B cell (primary cell): Measurements from ENCODE around the gene STAT2. TPM values are rescaled to one million over a fixed set of nuclear protein-coding genes. Genes with fewer than 3 reads are reported as not detected.

Experiments used
- ATAC-seq: fragments of 200-7000 bp; cut with Tn5 transposase; one replicate; pipeline ENCODE4 v1.10.0; 2021; ENCODE audit warnings: low read depth, mild to moderate bottlenecking, moderate number of reproducible peaks, moderate library complexity
- CTCF ChIA-PET: fragments of 350-600 bp; sonication (Branson Sonifier 250); formaldehyde crosslinking; loops from one replicate; lab custom pipeline; 2021; ENCODE audit warnings: antibody characterized with exemption, inconsistent platforms; lab: Charles Lee
- POLR2A ChIA-PET: fragments of 350-600 bp; sonication (Branson Sonifier 250); formaldehyde crosslinking; loops from one replicate; lab custom pipeline; 2021; ENCODE audit warnings: antibody characterized with exemption; lab: Charles Lee
- DNase-seq: peaks from one replicate; pipeline ENCODE4 v3.0.0; 2013
- H2AFZ ChIP-seq: 2 replicates; pipeline ENCODE4 v1.6.1; 2012; ENCODE audit warnings: mild to moderate bottlenecking, low read depth, low read length; ENCODE audit not compliant: insufficient read depth, poor library complexity, severe bottlenecking
- H3K27ac ChIP-seq, 2 donors: 1 replicate in 1 of 2; 2 replicates in 1 of 2; pipeline ENCODE4 v1.5.1; 2012 to 2013; ENCODE audit warnings: low read length in 2 of 2, mild to moderate bottlenecking in 2 of 2, moderate library complexity in 1 of 2
- H3K27me3 ChIP-seq, 4 experiments: fragments of 200-600 bp in 1 of 4; sonication (generic) in 1 of 4; replicated peaks in 1 of 4; 1 replicate in 2 of 4; 2 replicates in 2 of 4; pipeline versions ENCODE4 v1.6.1 to v1.7.0; 2013 to 2016; ENCODE audit warnings: low read length in 3 of 4, mild to moderate bottlenecking in 2 of 4, mixed read lengths in 1 of 4, moderate library complexity in 1 of 4; ENCODE audit not compliant: insufficient read depth in 4 of 4, control insufficient read depth in 3 of 4; ENCODE audit errors: control extremely low read depth in 1 of 4
- H3K36me3 ChIP-seq, 2 experiments: replicated peaks in 1 of 2; 1 replicate in 1 of 2; 2 replicates in 1 of 2; pipeline versions ENCODE4 v1.6.1 to v1.7.1; 2013; ENCODE audit warnings: low read length in 1 of 2; ENCODE audit not compliant: insufficient read depth in 2 of 2, control insufficient read depth in 1 of 2; ENCODE audit errors: control extremely low read depth in 1 of 2, extremely low read depth in 1 of 2
- H3K4me1 ChIP-seq, 2 donors: fragments of 200-600 bp in 1 of 2; sonication (generic) in 1 of 2; 1 replicate in 1 of 2; 2 replicates in 1 of 2; pipeline versions ENCODE4 v1.5.1 to v1.6.1; 2013 to 2017; ENCODE audit warnings: low read length in 2 of 2; ENCODE audit not compliant: control insufficient read depth in 2 of 2, insufficient read depth in 2 of 2
- H3K4me2 ChIP-seq: replicated peaks from 2 replicates; pipeline ENCODE3; 2012; ENCODE audit warnings: mild to moderate bottlenecking, low read depth, low read length; ENCODE audit not compliant: poor library complexity, severe bottlenecking
- H3K4me3 ChIP-seq, 5 experiments: fragments of 200-600 bp in 1 of 5; sonication (generic) in 1 of 5; 1 replicate in 3 of 5; 2 replicates in 2 of 5; pipeline versions ENCODE4 v1.5.1 to v1.7.0; 2011 to 2016; ENCODE audit warnings: low read length in 4 of 5, mild to moderate bottlenecking in 4 of 5, low read depth in 2 of 5, control low read depth in 1 of 5, moderate library complexity in 1 of 5; ENCODE audit not compliant: insufficient read depth in 1 of 5; ENCODE audit errors: control extremely low read depth in 1 of 5, extremely low read depth in 1 of 5
- H3K79me2 ChIP-seq: fragments of 200-600 bp; sonication (generic); one replicate; pipeline ENCODE4 v1.6.0; 2016; ENCODE audit warnings: low read length; ENCODE audit not compliant: control insufficient read depth, insufficient read depth
- H3K9ac ChIP-seq: fragments of 200-600 bp; sonication (generic); 2 replicates; pipeline ENCODE4 v1.6.1; 2017; ENCODE audit warnings: mild to moderate bottlenecking, low read length, moderate library complexity
- H3K9me3 ChIP-seq, 3 donors: one replicate each; pipeline versions ENCODE4 v1.6.1 to v1.7.1; 2013; ENCODE audit warnings: low read length in 2 of 3; ENCODE audit not compliant: control insufficient read depth in 2 of 3, insufficient read depth in 1 of 3; ENCODE audit errors: control extremely low read depth in 1 of 3
- H4K20me1 ChIP-seq: 2 replicates; pipeline ENCODE4 v1.6.0; 2012; ENCODE audit warnings: mild to moderate bottlenecking, low read length; ENCODE audit not compliant: insufficient read depth, control insufficient read depth, poor library complexity, severe bottlenecking
- H3K27ac Mint-ChIP-seq: one replicate; pipeline ENCODE4 v1.8.0; 2021; ENCODE audit warnings: mixed read lengths
- H3K27me3 Mint-ChIP-seq: one replicate; pipeline ENCODE4 v1.8.0; 2021; ENCODE audit warnings: mixed read lengths
- H3K4me1 Mint-ChIP-seq: one replicate; pipeline ENCODE4 v1.8.0; 2021; ENCODE audit warnings: mixed read lengths
- H3K4me3 Mint-ChIP-seq: one replicate; pipeline ENCODE4 v1.8.0; 2021; ENCODE audit warnings: mixed read lengths
- H3K9me3 Mint-ChIP-seq: one replicate; pipeline ENCODE4 v1.8.0; 2022; ENCODE audit warnings: mixed read lengths; ENCODE audit not compliant: insufficient read depth
- CTCF ChIP-seq: fragments of 200-600 bp; IDR thresholded peaks from one replicate; pipeline ENCODE4 v1.8.0; 2022; ENCODE audit warnings: antibody characterized with exemption, mild to moderate bottlenecking
- EZH2 ChIP-seq: IDR thresholded peaks from 2 replicates; pipeline ENCODE4 v1.6.1; 2012; ENCODE audit warnings: borderline replicate concordance, low read depth, mild to moderate bottlenecking, moderate library complexity, low read length; ENCODE audit not compliant: insufficient read depth, poor library complexity, severe bottlenecking
- WGBS: methylation state at CpG from one replicate; pipeline ENCODE4 v1.1.5; 2013; ENCODE audit warnings: missing lambda C conversion rate; ENCODE audit not compliant: insufficient coverage; 5-methylcytosine and 5-hydroxymethylcytosine counted together
- intact Hi-C: fragments of 100-400 bp; cut with micrococcal nuclease; formaldehyde crosslinking; loops from one replicate; pipeline ENCODE4 v1.10.0; 2022
- polyA plus RNA-seq: library from polyadenylated mRNA; depleted of rRNA; stranded (reverse); fragments of >200 nt; gene quantifications from 2 replicates; pipeline ENCODE4 v1.2.3, GENCODE V29; 2012
- total RNA-seq, 2 donors: library from RNA; stranded (reverse); fragments of 120-200 nt in 1 of 2; gene quantifications; 1 replicate in 1 of 2; 2 replicates in 1 of 2; pipeline versions ENCODE4 v1.2.3 to v1.2.4, GENCODE V29; 2013 to 2022

The STAT2 gene
- total and polyA plus RNA-seq, 2 donors (not counting 1 experiment from before 2014, with no cell fraction given) = 261 to 298 TPM

DNA sequence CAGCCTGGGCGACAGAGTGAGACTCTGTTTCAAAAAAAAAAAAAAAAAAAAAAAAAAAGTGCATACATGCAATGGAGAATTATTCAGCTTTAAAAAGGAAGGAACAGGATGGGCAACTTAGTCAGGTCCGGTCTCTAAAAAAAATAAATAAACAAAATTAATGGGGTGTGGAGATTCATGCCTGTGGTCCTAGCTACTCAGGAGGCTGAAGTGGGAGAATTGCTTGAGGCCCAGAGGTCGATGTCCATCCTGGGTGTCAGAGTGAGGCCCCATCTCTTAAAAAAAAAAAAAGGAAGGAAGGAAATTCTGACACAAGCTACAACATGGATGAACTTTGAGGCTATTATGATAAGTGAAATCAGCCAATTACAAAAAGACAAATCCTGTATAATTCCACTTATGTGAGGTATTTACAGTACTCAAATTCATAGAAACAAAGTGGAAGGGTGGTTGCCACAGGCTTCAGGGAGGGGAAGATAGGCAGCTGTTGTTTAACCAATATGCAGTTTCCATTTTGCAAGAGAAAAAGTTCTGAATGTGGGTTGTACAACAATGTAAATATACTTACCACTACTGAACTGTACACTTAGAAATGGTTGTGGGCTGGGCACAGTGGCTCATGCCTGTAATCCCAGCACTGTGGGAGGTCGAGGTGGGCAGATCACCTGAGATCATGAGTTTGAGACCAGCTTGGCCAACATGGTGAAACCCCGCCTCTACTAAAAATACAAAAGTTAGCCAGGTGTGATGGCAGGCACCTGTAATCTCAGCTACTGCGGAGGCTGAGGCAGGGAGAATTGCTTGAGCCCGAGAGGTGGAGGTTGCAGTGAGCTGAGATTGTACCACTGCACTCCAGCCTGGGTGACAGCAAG is 15.1 kb upstream of the STAT2 start:
- H3K4me2 ChIP-seq = peak overlapping the region; percentile 72
- H3K9me3 ChIP-seq = peaks cover 0 to 12% (median 10%) of the 10 kb centered on the region in 3 donors
- peak overlapping the region; percentile 75 to 80 for H3K27ac ChIP-seq
- peak overlapping the region; percentile 75 for H3K4me3 Mint-ChIP-seq
- H3K4me1 ChIP-seq = peaks cover 49 to 64% of the 10 kb centered on the region in 2 donors
- H3K27ac Mint-ChIP-seq = peak overlapping the region; percentile 96
- ATAC-seq (peak; percentile 31), DNase-seq (peak; percentile 46)
- H3K79me2 ChIP-seq = no peaks in the 10 kb centered on the region
- intact Hi-C loops = loop anchor here (1.0 to 5.0 kb wide), 3 partner anchors 15 to 87 kb away; partner anchors contain the start of genes IL23A and STAT2
- CTCF ChIA-PET = interaction anchor here (0.7 to 1.7 kb wide), 11 partner anchors 15 to 1091 kb away, joined by 3 to 14 read pairs (median 3); partner anchors contain the start of genes IL23A, SMARCC2, SPRYD4 and STAT2
- H4K20me1 ChIP-seq = no peaks in the 10 kb centered on the region
- H3K27me3 Mint-ChIP-seq = no peaks in the 10 kb centered on the region
- TF ChIP-seq EZH2 (no peak), CTCF (no peak)
- no peaks in the 10 kb centered on the region for H3K9me3 Mint-ChIP-seq
- H3K27me3 ChIP-seq = no peaks in the 10 kb centered on the region
- WGBS = 0% methylated on average over 1 of the region's 7 CpGs
- H3K4me1 Mint-ChIP-seq = peaks cover 47% of the 10 kb centered on the region
- peak overlapping the region; percentile 39 for H3K9ac ChIP-seq
- peak overlapping the region in 1 of 5 experiments; percentile 44 for H3K4me3 ChIP-seq
- H3K36me3 ChIP-seq = no peaks in the 10 kb centered on the region
- H2AFZ ChIP-seq = peak overlapping the region; percentile 36
- POLR2A ChIA-PET = interaction anchor here (0.5 to 1.9 kb wide), 9 partner anchors 14 to 728 kb away, joined by 3 to 19 read pairs (median 4); partner anchors contain the start of genes CNPY2 and STAT2
